GM13976 (cell line): Measurements from ENCODE around the gene RAB7A.
"Not testable (repeated sequence)": the region's sequence is repeated elsewhere in the genome, so short reads cannot be mapped to it uniquely, and the experiment has no call there.

Source experiments
- DNase-seq: peaks from one replicate; pipeline ENCODE4 v3.0.0; 2012; ENCODE audit warnings: low spot score
- in situ Hi-C: fragments of 300-500 bp; cut with MboI; formaldehyde crosslinking; loops from one replicate; pipeline ENCODE4 v1.12.0; 2022; ENCODE audit warnings: low sequenced_read_pairs, mixed read lengths, inconsistent platforms; ENCODE audit not compliant: unreplicated experiment
- TF ChIP-seq, protein P1 (sequence below): IDR thresholded peaks from 2 replicates; pipeline ENCODE4 v1.5.1; 2012; ENCODE audit warnings: borderline replicate concordance, mild to moderate bottlenecking; ENCODE audit not compliant: insufficient read depth; ENCODE audit errors: extremely low read depth, missing control alignments, control extremely low read depth

The RAB7A gene

DNA sequence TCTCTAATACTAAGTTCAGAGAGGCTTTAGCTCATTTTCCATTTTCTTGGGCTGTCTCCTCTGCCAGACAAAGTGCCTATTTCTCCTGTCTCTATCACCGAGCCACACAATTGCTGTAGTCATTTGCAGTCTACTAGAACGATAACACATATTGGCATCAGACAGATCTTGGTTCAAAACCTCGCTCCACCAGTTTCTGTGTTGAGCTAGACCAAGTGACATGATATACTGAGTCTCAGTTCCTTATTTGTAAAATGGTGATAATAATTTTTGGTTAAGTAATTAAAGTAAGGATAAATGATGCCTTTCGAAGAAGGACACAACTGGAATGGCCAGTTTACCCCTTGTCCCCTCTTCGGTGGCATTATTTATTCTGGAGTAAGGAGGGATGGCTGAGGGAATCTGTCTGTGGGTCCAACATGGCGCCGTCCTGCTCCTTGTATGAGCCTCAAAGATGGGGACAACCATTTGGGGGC lies 398 bp upstream of the RAB7A start:
- no peak for DNase-seq
- in situ Hi-C loops: no loop called here
- TF ChIP-seq, protein P1, sequence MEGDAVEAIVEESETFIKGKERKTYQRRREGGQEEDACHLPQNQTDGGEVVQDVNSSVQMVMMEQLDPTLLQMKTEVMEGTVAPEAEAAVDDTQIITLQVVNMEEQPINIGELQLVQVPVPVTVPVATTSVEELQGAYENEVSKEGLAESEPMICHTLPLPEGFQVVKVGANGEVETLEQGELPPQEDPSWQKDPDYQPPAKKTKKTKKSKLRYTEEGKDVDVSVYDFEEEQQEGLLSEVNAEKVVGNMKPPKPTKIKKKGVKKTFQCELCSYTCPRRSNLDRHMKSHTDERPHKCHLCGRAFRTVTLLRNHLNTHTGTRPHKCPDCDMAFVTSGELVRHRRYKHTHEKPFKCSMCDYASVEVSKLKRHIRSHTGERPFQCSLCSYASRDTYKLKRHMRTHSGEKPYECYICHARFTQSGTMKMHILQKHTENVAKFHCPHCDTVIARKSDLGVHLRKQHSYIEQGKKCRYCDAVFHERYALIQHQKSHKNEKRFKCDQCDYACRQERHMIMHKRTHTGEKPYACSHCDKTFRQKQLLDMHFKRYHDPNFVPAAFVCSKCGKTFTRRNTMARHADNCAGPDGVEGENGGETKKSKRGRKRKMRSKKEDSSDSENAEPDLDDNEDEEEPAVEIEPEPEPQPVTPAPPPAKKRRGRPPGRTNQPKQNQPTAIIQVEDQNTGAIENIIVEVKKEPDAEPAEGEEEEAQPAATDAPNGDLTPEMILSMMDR: no peak

GRCh38 chr3:128727059-128727458 lies 1.1 kb downstream of the RAB7A start:
- in situ Hi-C loops: no loop called here
- TF ChIP-seq, protein P1: no peak
- no peak for DNase-seq

DNA sequence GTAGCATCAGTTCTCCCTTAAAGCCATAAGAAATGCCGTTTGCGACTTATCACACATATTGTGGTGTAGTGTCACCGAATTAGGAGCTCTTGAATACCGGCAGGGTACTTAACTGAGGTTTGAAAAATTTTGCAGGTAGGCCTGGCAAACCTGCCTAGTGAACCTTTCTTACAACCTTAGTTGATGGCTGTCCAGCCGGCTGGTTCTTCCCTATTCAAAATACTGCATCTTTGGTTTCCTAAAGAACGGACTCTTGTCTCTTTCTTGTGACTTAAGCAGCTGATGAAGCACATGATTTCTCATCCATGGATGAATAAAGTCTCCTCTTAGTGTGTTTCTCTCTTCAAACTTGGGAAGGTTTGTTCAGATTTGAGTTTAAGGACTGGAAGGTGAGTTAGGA lies 1.5 kb downstream of the RAB7A start:
- no peak for DNase-seq
- in situ Hi-C loops: no loop called here
- TF ChIP-seq, protein P1: no peak

GRCh38 chr3:128727996-128728395 lies 2.0 kb downstream of the RAB7A start:
- in situ Hi-C loops: no loop called here
- TF ChIP-seq, protein P1: no peak
- no peak for DNase-seq

- in situ Hi-C loops, DNase-seq: not testable (repeated sequence)
Measured at GRCh38 chr3:128728521-128728920, 2.5 kb downstream of the RAB7A start.

- in situ Hi-C loops: no loop called here
- TF ChIP-seq, protein P1: no peak
- no peak for DNase-seq
Measured at GRCh38 chr3:128730471-128730870, 4.5 kb downstream of the RAB7A start.

GRCh38 chr3:128734523-128735189 lies 8.7 kb downstream of the RAB7A start:
- DNase-seq: peak; percentile 44
- in situ Hi-C loops: no loop called here
- TF ChIP-seq, protein P1: no peak
